ENCODE measurements around the gene HDHD5. TPM values are rescaled to one million over a fixed set of nuclear protein-coding genes. Genes with fewer than 3 reads are reported as not detected.

Gene HDHD5
- total RNA-seq, 1 donor from 2014 or later: 20.1 TPM

DNA sequence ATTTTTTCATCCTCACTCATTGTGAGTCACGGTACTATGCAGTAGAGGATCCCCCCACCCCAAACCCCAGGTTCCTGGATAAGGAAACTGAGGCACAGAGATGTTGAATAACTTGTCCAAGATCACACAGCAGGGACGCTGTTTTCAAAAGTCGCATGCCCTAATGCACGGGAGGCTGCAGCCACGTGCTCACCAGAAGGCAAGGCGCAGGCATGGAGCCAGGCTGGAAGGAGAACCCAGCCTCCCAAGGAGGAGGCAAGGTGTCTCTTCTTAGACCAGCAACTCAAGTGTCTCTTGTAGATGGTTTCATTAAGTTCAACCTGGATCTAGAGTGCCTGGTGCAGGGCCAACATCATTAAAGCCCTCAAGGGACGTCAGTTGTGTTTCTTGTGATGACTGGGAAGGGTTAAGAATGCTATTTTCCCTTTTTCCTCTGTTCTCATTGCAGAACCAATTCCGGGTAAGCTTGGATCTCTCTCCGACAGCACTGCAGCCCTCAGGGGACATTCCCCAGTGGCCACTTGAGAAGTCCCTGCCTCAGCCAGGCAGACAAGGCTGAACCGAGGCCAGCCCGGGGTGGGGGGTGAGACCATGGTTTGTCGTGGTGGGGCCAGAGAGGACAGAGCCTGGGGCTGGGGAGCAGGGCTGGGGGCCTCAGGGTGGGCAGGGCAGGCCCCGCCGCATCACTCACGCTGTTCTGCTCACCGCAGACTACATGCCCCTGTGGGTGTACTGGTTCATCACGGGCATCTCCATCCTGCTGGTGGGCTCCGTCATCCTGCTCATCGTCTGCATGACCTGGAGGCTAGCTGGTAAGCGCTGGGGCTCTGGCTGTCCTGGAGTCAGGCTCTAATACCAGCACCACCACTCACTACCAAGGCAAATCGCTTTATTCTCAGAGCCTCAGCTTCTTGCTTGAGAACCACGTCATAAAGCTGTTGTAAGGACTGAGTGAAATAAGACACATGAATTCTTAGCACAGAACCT lies 53.6 kb downstream of the HDHD5 start:
- no peak for ATAC-seq

DNA sequence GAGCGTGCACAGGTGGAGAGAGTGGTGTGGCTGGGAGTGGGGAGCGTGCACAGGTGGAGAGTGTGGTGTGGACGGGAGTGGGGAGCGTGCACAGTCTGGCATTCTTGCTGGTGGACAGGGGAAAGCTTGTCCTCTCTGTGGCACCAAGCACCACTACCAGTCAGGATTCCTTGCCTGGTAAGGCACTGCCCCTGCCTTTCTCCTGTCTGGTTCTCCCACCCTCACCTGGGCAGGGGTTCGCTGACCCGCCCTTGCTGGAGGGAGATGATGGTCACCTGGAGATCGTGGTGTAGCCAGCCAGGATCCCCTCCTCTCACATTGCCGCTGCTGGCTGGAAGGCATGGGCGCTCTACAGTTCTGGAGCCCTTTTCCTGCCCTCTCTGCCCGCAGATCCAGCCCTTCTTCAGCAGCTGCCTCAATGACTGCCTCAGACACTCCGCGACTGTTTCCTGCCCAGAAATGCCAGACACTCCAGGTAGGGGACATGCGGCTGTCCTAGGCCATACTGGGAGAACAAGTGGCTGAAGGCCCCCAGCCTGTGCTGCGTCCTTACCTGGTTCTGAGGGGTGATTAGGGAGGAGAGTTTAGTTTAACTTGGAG lies 54.6 kb downstream of the HDHD5 start:
- no peak for ATAC-seq

DNA sequence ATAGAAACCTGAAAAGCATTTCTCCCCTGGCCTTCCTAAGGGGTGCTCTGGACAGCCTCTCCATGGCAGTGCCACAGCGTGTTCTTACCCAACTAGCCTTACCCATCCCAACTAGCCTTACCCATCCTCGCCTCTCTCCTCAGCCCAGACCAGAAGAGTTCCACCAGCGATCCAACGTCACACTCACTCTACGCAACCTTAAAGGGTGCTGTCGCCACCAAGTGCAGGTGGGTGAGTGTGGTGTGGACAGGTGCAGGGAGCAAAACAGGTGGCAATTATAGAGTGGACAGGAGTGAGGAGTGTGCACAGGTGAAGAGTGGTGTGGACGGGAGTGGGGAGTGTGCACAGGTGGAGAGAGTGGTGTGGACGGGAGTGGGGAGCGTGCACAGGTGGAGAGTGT lies 55.7 kb downstream of the HDHD5 start:
- ATAC-seq: no peak

DNA sequence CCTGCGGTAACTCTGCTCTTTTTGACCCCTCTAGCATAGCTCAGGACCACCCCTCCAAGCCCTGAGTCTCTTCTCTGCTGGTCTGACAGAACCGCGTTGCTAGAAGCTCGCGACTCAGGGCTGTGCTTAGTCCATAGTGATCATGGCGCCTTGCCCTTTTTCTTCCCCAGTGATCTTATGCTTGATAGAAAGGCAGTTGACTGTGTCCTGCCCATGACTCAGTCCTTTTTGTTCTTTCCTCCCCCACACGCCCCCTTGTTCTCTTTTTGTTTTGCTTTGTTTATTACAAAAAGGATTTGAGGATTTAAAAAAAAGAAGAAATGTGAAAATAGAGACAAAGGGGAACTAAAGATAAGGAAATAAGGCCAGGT lies 56.8 kb downstream of the HDHD5 start:
- ATAC-seq: no peak

DNA sequence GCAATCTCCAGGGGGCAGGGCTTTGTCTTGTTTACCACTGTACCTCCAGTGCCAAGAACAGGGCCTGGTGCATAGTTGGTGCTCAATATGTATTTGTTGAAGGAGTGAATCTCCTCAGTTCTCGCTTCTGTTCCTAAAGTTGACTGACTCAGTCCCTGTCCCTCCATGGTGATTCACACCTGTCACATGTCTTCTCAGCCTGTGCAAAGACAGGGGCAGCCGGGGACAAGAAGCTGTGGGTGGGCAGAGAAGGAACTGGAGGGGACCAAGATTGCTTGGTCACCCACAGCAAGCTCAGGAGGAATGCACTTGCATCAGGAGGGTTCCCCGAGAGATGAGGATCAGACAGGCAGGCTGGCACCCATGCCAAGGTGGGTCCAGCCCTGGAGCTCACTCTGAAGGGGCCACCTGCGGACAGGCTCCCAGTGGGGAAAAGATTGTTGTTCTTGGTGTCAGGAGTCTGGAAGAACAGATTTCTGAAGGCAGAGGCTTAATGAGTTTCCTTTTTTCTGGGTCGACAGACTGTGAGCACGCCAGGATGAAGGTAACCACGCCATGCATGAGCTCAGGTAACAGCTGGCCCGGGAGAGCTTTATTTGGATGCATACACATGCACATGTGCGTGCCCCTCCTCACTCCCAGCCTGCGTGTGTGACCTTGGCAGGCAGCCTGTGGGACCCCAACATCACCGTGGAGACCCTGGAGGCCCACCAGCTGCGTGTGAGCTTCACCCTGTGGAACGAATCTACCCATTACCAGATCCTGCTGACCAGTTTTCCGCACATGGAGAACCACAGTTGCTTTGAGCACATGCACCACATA lies 57.4 kb downstream of the HDHD5 start:
- ATAC-seq: no peak

DNA sequence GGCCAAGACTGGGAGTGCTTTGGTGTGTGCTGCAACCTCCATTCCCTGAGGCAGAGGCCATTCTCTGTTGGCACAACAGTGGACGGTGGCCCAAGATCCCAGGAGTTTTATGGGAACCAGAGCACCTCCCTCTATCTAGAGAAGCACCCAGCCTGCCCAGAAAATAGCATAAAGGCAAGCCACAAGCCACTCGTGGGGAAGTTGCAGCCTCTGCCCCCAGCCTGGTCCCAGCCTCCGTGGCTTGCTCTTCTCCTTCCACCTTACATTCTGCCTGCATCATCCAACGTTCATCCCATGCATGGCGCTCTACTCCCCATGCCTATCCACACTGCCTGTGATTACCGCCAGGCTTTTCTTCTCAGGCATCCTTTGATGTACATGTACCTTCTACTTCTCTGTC lies 58.5 kb downstream of the HDHD5 start:
- ATAC-seq: no peak

DNA sequence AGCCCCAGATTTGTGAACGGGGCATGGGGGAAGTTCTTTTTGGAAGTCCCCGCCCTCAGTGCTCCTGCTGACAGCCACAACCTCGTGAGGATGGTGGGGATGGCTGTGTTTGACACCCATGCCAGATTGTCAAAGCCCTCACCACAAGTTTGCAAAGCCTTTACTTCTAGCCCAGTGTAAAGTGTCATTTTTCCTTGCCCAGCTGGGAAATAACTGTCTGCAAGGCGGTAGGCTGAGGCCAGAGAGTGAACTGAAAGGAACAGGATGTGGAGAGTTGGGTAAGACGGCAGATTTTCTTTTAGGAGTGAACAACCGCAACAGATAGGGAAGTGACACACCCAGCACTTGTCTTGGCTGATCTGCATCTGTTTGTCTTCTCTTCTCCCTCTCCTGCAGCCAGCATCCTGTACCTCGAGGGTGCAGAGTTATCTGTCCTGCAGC lies 60.7 kb downstream of the HDHD5 start:
- ATAC-seq: no peak

DNA sequence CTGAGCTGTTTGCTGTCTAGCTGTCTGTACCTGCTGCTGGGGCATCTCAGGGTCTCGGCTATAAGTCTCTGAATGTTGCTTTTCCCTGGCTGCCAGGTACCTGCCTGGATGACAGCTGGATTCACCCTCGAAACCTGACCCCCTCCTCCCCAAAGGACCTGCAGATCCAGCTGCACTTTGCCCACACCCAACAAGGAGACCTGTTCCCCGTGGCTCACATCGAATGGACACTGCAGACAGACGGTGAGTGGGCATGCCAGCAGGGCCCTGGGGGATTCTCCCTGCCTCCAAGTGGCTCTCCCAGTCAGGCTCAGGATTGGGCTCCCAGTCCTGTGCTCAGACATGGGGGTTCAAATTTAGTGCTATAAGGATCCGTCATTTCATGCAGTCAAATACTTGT lies 61.4 kb downstream of the HDHD5 start:
- ATAC-seq: no peak

DNA sequence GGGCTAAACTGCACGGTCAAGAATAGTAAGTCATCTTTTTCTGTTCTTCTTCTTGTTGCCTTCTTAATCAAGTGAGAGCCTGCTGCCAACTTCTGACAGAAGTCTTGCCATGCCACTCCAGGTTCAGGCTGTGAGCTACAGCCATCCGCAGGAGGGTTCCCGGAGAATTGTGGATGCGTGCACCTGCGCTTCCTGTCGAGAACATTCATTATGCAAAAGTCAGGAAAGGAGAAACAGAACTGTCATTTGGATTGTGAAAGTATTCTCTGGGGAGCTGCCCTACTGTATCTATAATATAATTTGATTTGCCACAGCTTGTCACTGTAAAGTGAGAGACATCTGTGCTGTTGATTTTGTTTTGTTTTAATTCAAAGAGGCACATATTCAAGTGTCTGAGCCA lies 62.0 kb downstream of the HDHD5 start:
- no peak for ATAC-seq

DNA sequence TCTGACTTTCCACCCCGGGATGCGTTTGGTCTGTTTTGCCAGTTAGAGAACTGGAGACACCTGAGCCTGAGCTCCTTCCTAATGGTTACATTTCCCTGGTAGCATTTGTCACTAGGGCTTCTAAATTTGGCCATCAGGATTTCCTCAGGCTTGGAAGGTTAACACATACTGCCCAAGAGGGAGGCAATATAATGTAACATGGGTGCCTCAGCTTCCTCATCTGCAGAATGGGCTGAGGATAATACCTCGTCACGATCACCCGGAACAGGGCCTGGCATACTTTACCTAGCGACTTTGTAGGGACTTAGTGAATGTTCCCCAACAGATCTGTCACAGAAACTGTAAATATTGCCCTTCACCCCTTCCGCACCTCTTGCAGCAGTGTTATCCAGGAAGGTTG lies 63.0 kb downstream of the HDHD5 start:
- no peak for ATAC-seq

DNA sequence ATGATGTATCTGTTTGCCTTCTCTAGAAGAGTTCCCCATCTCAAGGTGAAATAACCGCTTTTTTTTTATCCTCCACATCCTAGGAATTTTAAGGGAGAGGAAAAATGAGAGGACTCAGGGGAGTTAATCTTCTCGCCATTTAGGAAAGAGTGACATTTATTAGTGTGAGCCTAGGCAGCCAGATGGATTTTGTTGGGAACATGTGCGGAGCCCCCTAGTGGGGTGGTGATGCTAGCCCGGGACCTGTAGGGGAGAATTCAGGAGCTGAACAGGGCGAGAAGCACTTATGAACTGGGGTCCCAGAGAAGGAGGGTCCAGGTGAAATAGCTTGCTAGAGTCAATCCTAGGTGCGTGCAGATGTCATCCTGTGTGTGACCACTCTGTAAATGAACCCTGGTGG lies 63.5 kb downstream of the HDHD5 start:
- ATAC-seq: no peak

DNA sequence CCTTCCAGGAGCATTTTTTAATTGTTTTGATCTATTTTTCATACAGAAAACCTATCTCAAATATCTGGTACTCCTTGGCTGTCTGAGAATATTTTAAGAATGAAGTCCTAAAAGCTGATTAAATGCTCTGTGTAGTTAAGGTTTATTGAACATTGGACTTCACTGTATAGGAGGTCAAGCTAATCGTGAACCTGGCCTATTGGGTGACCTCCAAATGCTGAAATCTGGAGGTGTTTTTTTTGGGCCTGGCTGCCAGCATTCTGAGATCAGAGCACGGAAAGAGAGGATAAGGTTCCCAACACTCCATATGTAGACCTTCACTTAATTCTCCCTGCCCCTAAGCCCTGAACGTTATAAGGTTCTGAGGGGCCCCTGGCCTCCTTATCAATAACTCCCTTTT lies 66.0 kb downstream of the HDHD5 start:
- ATAC-seq: no peak

DNA sequence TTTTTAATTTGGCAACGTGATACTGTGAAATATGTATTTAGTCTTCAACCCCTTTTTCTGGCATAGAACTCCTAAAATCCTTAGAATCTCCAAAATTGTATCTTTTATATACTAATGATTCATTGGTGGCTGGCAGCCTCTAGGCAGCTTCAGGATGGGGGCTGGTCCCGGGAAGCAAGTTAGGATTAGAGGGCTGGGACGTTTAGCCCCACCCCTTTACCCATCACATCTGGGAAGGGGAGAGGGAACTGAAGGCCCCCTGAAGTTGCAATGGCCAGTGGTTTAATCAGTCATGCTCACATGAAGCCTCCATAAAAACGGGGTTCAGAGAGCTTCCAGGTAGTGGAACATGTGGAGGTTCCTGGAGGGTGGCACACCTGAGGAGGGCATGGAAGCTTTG lies 67.2 kb downstream of the HDHD5 start:
- ATAC-seq: no peak

DNA sequence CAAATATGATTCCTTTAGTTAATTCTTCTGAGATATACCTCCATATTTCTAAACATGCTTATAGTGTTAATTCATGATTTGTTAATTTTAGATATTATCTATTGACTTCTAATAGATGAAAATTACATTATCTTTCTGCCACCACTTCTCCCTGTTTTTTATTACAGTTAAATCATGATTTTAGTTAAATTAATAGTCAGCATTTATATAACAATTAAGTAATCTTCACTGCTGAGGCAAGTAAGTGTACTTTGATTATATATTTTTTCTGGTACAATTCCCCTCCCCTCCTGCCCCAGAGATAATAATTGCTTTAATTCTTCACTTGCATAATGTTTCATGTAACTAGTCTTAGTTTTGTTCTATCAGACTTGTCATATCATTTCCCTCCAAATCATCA lies 68.5 kb downstream of the HDHD5 start:
- no peak for ATAC-seq

Other genes with a start within 250 kb of the HDHD5 start
- not detected for gene GAB4, start 151.1 kb downstream of the HDHD5 start, total RNA-seq
- 8.0 TPM for gene IL17RA, start 74.3 kb downstream of the HDHD5 start, total RNA-seq
- 0.28 TPM for gene TMEM121B, start 37.9 kb downstream of the HDHD5 start, total RNA-seq
- 2.0 TPM for gene ADA2, start 60.2 kb upstream of the HDHD5 start, total RNA-seq
- 0.40 TPM for gene CECR2, start 210.2 kb upstream of the HDHD5 start, total RNA-seq